ENCODE measurements around the gene RGS7.
"Not testable (repeated sequence)": the region's sequence is repeated elsewhere in the genome, so short reads cannot be mapped to it uniquely, and the experiment has no call there.

Gene RGS7

GRCh38 chr1:241130881-241131280 lies 226.1 kb downstream of the RGS7 start:
- peak; percentile 30 for DNase-seq

- no peak for DNase-seq
Measured at GRCh38 chr1:241129207-241129960, 227.6 kb downstream of the RGS7 start.

- DNase-seq: no peak
Measured at GRCh38 chr1:241125286-241125685, 231.7 kb downstream of the RGS7 start.

GRCh38 chr1:241118049-241118448 lies 239.0 kb downstream of the RGS7 start:
- DNase-seq: no peak

DNA sequence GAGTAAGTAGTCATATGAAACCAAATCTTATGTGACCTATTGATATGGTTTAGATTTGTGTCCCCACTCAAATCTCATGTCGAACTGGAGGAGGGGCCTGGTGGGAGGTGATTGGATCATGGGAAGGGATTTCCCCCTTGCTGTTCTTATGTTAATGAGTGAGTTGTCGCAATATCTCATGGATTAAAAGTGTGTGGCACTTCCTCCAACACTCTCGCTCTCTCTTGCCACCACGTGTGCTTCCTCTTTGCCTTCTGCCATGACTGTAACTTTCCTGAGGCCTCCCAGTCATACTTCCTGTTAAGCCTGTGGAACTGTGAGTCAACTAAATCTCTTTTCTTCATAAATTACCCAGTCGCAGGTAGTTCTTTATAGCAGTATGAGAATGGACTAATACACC lies 241.2 kb downstream of the RGS7 start:
- no peak for DNase-seq

DNA sequence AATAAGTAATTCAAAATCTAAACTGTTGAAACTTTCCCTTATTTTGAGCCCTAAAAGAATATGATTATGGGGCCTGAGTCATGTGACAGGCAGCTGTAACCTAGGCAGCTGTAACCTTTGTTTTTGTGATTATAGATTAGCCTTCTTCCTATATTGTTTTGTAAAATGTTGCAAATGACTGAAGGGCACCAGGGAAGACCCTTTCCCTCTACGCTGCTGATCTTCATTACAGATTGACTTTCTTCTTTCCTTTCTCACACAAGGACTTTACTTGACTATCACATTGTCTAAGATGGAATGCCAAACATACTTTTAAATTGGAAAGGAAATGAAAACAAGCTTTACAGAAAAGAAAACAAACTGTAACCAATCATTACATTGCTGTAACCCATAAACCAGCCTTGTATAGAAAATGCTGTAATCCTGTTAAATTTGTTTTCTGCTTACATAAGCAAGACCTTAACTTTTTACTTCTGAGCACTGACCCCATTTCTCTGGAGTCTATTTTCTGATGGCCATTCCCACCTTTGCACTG lies 242.2 kb downstream of the RGS7 start:
- DNase-seq: no peak

DNA sequence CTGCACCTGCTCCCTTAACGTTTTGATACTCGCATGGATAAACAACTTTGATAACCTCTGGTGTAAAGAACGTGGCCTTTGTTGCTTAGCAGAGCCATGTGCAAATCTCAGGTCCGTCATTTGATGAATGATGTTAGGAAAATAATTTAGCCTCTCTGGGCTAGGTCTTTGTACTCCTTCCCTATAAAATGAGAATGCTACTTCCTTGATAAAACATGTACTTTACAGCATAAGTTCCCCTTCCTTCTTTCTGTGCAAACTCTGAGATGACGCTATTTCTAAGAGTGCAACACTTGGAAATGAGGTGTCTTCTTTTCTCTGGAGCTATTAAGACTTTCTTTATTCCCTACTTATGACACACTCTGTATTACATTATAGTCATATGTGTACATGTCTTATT lies 243.4 kb downstream of the RGS7 start:
- DNase-seq: no peak

GRCh38 chr1:241109039-241109438 lies 248.0 kb downstream of the RGS7 start:
- no peak for DNase-seq

DNA sequence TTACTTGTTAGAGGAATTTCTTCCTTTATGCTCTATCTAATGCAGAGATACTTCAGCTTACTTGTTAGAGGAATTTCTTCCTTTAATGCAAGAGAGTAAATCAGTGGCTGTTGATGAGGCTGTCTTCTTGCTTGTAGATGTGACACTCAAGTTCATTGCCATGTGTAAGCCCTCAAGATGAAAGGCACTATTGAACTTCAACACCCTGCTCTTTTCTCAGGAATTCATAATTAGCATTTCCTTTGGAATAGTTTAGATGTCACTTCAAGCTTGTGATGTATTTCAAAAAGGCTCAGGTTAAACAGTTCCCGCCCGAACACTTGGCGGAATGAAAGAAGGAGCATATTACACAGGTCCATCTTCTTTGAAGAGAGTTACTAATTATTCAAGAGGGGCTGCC lies 251.9 kb downstream of the RGS7 start:
- no peak for DNase-seq

GRCh38 chr1:241102664-241103063 lies 254.3 kb downstream of the RGS7 start:
- no peak for DNase-seq

DNA sequence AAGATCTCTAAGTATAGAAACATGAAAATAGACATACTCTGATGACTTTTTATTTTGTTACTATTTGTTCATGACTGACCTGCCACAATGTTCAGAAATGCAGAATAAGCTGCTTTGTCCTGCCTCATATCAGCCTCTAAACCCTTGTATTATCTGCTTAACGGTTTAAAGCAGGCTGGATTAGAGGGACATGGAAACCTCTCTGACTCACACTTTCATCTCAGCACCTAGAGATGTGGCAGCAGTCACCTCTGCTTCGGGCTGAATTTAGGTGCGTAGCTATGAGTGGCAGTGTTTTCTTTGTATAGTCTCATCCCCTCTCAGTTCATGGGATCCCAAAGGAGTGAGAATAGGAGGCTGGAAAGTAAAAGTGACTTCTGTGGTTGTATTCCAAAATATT lies 255.4 kb downstream of the RGS7 start:
- no peak for DNase-seq

GRCh38 chr1:241097479-241097878 lies 259.5 kb downstream of the RGS7 start:
- DNase-seq: no peak

- no peak for DNase-seq
Measured at GRCh38 chr1:241096982-241097381, 260.0 kb downstream of the RGS7 start.

- no peak for DNase-seq
Measured at GRCh38 chr1:241095847-241096246, 261.2 kb downstream of the RGS7 start.

DNA sequence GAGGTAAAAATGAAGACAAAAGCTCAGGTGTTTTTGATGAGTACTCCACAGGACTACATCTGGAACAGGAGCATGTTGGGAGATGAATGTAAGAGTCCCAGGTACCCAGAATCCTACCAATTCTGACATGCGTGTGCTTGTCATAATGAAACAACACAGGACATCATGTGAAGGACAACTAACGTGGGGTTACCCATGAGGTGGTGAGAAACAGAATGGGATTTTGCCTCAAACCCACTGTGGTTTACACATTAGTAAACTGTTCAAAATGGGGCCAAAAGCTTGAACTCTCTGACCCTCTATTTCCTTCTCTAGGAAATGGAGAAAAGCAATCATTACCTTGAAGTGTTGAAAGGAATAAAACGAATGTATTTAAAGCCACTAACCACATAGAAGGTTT lies 266.2 kb downstream of the RGS7 start:
- no peak for DNase-seq

DNA sequence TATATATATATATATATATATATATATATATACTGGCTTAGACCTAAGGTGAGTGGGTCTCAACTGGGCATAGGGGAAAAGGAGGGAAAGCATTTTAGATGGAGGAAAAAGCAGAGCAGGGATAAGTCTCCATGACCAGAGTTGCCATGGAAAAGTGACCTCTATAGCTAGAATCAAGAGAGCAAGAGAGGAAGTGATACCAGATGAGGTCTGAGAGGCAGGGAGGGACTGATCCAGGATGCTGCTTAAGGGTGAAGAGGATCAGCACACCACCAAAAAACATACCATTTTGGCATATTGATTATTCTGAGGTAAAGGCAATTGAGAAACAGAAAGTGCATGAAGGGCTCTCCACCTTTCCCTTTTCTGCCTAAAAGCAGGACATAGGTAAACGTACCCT lies 267.9 kb downstream of the RGS7 start:
- not testable (repeated sequence) for DNase-seq

- DNase-seq: not testable (repeated sequence)
Measured at GRCh38 chr1:241088075-241088474, 268.9 kb downstream of the RGS7 start.

- DNase-seq: no peak
Measured at GRCh38 chr1:241086686-241087085, 270.3 kb downstream of the RGS7 start.

- DNase-seq: no peak
Measured at GRCh38 chr1:241083285-241083684, 273.7 kb downstream of the RGS7 start.

GRCh38 chr1:241081473-241081872 lies 275.5 kb downstream of the RGS7 start:
- peak; percentile 53 for DNase-seq

DNA sequence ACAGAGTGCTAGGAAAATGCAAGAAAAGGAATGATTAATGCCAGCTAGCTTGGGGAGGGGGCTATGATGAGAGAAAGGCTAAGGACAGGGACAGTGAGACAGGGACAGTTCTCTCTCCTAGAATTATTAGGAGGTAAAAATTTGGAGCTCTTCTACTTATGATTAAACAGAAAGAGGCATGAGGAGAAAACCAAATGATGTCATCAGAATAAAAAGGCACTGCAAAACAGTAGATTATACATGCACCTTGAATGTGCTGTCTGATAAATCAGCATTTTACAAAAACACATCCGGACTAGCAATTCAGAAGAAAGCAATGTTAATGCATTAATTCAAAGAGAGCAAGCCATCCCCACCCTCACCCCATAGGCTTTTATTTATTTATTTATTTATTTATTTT lies 277.5 kb downstream of the RGS7 start:
- DNase-seq: no peak

DNA sequence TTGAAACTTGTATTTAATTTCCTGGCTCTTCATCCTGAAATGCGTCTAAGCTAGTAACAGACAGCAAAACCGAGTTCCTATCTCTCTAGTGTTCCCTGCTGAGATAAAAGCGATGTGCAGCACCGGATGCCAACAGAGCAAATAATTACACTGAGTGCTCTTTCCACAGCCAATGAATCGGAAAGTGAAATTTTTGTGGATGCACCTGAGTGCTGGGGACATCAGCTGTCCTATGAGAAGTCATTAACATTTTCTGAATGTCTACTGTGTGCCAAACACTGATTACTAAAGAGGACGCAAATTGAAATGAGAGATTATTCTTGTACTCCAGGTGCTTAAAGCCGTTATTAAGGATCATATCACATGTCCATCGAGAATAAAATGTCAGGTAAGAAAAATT lies 278.0 kb downstream of the RGS7 start:
- DNase-seq: no peak

- DNase-seq: no peak
Measured at GRCh38 chr1:241077386-241078147, 279.4 kb downstream of the RGS7 start.

DNA sequence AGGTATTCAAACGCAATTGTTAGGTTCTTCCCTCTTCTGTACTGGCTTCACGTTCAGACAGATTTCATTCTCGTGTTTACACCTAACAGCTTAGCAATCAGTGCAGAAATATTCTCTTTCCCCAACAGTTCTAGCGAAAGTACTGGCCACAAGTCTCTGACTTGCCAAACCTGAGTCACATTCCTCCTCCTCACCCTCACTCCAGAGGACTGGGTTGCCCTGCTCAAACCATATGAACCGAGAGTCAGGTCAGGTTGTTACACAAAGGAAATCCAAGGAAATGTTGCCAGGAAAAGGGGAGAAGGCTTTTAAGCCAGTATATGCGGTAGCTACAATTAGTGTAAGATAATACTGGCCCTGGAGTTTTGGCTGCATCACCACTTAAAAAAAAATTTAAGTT lies 282.5 kb downstream of the RGS7 start:
- no peak for DNase-seq

Data from fibroblast of skin of right quadriceps (primary cell).